ENCODE measurements around the gene ZSCAN5A.

ZSCAN5A gene

GRCh38 chr19:56297010-56297409 lies 17.6 kb downstream of the ZSCAN5A start:
- DNase-seq (ENCODE audit: extremely low read depth, insufficient read length) = no peak
- H3K36me3 ChIP-seq (ENCODE audit: control insufficient read depth, insufficient read depth, low read length) = peaks cover 1% of the 10 kb centered on the region
- no peak for TF ChIP-seq CTCF (IDR thresholded peaks at IDR 0.05; ENCODE audit: insufficient read depth, low read length, poor library complexity, severe bottlenecking)
- H3K27me3 ChIP-seq (replicated peaks; ENCODE audit: control insufficient read depth, insufficient read depth, low read length) = no peaks in the 10 kb centered on the region
- no peak overlapping the region for H3K4me3 ChIP-seq (replicated peaks; ENCODE audit: low read depth, low read length)

GRCh38 chr19:56295531-56296455 lies 18.8 kb downstream of the ZSCAN5A start:
- no peaks in the 10 kb centered on the region for H3K27me3 ChIP-seq (replicated peaks; ENCODE audit: control insufficient read depth, insufficient read depth, low read length)
- no peak for DNase-seq (ENCODE audit: extremely low read depth, insufficient read length)
- H3K36me3 ChIP-seq (ENCODE audit: control insufficient read depth, insufficient read depth, low read length) = peaks cover 1% of the 10 kb centered on the region
- H3K4me3 ChIP-seq (replicated peaks; ENCODE audit: low read depth, low read length) = no peak overlapping the region
- no peak for TF ChIP-seq CTCF (IDR thresholded peaks at IDR 0.05; ENCODE audit: insufficient read depth, low read length, poor library complexity, severe bottlenecking)

GRCh38 chr19:56294549-56294948 lies 20.1 kb downstream of the ZSCAN5A start:
- DNase-seq (ENCODE audit: extremely low read depth, insufficient read length) = no peak
- TF ChIP-seq CTCF (IDR thresholded peaks at IDR 0.05; ENCODE audit: insufficient read depth, low read length, poor library complexity, severe bottlenecking) = no peak
- Histone ChIP-seq H3K27me3 (replicated peaks; ENCODE audit: control insufficient read depth, insufficient read depth, low read length) (no peaks in the 10 kb centered on the region), H3K36me3 (ENCODE audit: control insufficient read depth, insufficient read depth, low read length) (peaks cover 1% of the 10 kb centered on the region), H3K4me3 (replicated peaks; ENCODE audit: low read depth, low read length) (no peak overlapping the region)

GRCh38 chr19:56291867-56292266 lies 22.8 kb downstream of the ZSCAN5A start:
- Histone ChIP-seq H3K36me3 (ENCODE audit: control insufficient read depth, insufficient read depth, low read length) (peaks cover 3% of the 10 kb centered on the region), H3K4me3 (replicated peaks; ENCODE audit: low read depth, low read length) (no peak overlapping the region), H3K27me3 (replicated peaks; ENCODE audit: control insufficient read depth, insufficient read depth, low read length) (no peaks in the 10 kb centered on the region)
- TF ChIP-seq CTCF (IDR thresholded peaks at IDR 0.05; ENCODE audit: insufficient read depth, low read length, poor library complexity, severe bottlenecking) = no peak
- no peak for DNase-seq (ENCODE audit: extremely low read depth, insufficient read length)

GRCh38 chr19:56290104-56290503 lies 24.5 kb downstream of the ZSCAN5A start:
- peaks cover 3% of the 10 kb centered on the region for H3K36me3 ChIP-seq (ENCODE audit: control insufficient read depth, insufficient read depth, low read length)
- H3K4me3 ChIP-seq (replicated peaks; ENCODE audit: low read depth, low read length) = no peak overlapping the region
- TF ChIP-seq CTCF (IDR thresholded peaks at IDR 0.05; ENCODE audit: insufficient read depth, low read length, poor library complexity, severe bottlenecking) = no peak
- H3K27me3 ChIP-seq (replicated peaks; ENCODE audit: control insufficient read depth, insufficient read depth, low read length) = no peaks in the 10 kb centered on the region
- no peak for DNase-seq (ENCODE audit: extremely low read depth, insufficient read length)
